Measurements from ENCODE around the gene NEU3.
"Not testable (repeated sequence)": the region's sequence is repeated elsewhere in the genome, so short reads cannot be mapped to it uniquely, and the experiment has no call there.

The NEU3 gene, protein sequence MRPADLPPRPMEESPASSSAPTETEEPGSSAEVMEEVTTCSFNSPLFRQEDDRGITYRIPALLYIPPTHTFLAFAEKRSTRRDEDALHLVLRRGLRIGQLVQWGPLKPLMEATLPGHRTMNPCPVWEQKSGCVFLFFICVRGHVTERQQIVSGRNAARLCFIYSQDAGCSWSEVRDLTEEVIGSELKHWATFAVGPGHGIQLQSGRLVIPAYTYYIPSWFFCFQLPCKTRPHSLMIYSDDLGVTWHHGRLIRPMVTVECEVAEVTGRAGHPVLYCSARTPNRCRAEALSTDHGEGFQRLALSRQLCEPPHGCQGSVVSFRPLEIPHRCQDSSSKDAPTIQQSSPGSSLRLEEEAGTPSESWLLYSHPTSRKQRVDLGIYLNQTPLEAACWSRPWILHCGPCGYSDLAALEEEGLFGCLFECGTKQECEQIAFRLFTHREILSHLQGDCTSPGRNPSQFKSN

DNA sequence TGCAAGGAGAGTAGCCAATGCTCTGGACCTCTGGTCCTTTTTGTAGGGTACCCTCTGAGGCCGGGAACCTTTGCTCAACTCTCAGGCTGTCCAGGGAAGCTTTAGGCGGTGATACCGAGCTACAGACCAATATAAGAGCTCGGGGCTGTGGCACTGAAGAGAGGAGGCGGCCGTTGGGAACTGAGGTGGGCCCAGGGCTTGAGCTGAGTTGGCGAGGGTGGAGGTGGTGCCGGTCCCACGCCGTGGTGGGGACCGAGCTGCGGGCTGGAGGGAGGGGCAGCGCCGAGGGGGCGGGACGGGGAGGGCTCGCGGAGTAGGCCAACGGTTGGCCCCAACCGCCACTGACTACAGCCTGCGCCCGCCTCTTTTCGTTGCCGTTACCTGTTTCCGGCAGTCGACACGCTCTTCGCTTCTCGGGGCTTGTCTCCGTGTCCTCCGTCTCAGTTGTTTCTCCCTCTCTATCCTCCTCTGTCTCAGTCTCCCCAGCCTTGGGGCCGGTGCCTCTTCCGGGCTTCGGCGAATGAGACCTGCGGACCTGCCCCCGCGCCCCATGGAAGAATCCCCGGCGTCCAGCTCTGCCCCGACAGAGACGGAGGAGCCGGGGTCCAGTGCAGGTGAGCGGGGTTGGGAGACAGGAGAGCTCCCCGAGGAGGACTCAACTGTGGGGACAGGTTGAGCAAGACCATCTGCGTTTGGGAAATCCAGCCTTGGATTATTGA is at the start of gene NEU3:
Gene NEU3, plus strand, starts transcription at position 393 of the 719 bp plus-strand sequence. Its CDS starts 128 bp downstream, at position 521.
- DNase-seq, result peak; percentile 44

DNA sequence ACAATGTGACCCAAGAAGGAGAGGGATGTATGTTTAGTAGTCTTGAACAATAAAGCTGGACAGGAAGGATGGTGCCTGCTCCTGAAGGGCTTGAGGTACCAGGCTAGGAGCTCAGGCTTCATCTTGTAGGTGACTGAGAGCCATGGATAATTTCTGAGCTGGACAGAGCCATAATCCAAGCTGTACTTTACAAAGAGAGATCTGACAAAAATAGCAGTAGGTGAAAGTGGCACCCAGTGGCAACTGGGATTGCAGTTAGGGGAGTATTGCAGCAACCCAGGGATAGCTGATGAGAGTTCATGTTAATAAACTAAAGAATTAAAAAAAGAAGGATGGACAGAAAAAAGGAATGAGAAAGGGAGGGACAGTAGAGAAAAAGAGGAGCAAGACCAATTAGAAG is 47.2 kb upstream of the NEU3 start:
- DNase-seq, result no peak

DNA sequence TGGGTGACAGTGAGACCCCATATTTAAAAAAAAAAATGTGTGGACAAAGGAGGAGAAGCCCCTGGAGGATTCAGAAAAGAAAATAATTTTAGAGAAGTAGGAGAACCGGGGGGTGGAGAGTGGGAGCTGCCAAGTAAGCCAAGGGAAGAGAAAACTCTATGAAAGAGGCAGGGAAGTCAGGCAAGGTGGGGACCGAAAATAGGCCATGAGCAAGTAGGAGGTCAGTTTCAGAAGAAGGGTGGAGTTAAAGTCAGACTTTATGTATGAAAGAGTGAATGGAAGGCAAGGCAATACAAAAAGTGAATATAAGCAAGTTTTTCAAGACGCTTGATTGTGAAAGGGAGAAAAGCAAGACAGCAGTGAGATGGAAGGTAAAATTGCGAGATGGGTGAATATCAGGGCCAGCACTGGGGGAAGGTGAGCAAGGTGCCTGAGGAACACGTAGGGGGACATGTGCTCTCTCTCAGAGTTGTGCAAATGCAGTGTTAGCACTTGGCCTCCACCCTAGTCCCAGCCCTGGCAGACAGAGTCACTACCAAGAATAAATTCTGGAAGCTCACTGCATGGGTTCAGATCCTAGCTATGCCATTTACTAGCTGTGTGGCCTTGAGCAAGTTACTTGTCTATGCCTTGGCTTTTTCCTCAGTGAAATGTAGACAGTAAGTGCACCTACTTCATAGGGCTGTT is 46.5 kb upstream of the NEU3 start:
- no peak for DNase-seq

DNA sequence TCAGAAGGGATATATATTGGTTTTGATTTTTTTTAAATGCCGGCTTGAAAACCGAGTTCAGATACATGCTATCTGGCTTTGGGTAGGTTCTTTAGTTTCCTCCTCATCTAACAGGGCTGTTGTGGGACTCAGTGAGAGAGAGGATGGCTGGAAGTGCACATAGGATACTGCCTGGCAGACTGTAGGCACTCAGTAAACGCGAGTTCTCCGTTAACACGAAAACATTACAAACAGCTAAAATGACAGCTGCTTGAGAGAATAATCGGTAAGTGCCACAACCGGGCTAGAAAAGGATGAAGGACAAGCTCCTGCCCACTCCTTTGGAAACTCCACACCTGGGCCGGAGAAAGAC is 40.2 kb upstream of the NEU3 start:
- DNase-seq, result no peak

DNA sequence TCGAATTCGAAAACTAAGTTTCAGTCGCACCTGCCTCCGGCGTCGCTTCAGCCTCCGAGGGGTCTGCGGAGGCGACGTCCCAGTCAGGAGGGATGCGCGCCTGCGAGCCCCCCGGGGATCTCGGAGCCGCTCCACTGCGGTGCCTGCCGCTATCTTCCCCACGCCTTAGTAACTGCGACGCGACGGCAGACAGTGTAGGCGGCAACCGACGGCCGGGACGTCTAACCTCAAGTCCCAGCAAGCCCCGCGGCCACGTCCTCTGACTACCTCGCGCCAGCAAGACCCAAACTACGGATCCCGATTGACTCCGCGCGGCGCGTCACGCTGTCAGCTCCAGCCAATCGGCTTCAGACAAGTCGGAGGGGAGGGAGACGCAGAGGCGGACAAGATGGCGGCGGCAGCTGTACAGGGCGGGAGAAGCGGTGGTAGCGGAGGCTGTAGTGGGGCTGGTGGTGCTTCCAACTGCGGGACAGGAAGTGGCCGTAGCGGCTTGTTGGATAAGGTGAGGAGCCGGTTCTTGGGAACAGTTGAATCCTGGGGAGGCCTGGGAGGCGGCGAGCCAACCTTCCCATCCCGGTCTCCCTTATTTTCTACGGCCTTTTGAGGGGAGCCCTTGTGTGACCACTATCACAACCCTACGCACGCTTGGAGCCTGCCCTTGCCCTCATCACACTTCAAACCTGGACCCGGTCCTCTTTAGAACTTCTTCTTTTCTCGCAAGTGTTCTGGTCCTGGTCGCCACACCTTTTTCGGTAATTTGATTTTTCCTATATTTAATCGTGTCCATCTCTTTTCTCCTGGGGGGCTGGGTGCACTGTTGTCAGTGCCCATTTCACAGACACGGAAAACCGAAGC is 39.6 kb upstream of the NEU3 start, which contains the start of the genes SPCS2 and XRRA1:
Gene SPCS2, plus strand, starts transcription at position 369 of the 855 bp plus-strand sequence. Its CDS starts 20 bp downstream, at position 389.
Gene XRRA1, minus strand, starts transcription at position 194 of the 855 bp plus-strand sequence. CDS start 8,213 bp downstream, outside the sequence.
- peak; percentile 97 for DNase-seq

DNA sequence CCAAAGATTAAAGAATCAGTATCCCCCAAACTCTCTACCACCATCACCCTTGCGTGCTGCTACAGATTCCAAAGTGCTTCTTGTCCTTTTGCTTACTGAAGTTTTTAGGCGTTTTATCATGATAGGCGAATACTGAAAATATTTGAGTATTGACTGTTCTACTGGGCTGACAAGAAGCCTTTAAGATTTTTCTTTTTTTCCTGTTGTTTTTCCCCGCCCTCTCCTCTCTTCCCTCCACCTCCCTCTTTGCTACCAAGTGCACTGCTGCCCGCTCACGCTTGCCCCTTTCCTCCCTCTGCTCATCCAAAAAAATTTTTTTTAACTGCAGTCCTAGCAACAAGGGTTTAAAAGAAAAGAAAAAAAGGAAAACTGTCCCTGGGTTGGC is 39.0 kb upstream of the NEU3 start:
- DNase-seq, result no peak

DNA sequence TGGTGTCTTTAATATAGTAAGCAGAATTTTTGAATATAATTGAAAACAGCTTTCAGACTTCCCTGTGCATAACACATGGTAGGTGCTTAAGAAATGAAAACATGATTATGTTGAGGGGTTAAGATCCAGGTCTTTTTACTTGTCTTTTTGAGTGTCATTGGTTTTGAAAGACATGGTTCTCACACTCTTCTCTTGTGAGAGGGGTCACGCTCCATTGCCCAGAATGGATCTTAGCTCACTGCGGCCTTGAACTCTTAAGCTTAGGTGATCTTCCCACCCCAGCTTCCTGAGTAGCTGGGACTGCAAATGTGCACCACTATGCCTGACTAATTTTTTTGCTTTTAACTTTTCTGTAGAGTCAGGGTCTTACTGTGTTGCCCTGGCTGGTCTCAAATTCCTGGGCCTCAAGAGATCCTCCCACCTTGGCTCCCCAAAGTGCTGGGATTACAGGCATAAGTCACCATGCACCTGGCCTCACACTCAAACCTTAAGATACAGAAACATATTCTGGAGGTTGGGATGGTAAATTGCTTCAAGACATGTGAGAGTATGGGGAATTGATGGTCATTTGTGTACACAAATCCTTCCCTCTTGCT is 38.3 kb upstream of the NEU3 start:
- DNase-seq, result no peak

DNA sequence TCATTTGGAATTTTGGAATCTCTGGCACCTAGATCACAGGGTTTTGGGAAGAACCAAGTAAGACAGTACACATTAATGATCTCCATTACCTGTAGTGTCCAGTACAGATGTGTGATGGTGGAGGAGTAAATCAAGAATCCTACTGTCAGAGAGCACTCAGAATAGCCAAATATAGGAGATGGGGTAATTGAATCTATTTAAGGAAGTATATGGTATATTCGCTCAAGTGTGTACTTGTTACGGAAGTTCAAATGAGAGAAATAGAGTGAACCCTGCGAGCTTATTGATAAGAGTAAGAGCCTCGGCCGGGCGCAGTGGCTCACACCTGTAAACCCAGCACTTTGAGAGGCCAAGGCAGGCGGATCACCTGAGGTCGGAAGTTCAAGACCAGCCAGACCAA is 37.5 kb upstream of the NEU3 start:
- DNase-seq, result no peak

DNA sequence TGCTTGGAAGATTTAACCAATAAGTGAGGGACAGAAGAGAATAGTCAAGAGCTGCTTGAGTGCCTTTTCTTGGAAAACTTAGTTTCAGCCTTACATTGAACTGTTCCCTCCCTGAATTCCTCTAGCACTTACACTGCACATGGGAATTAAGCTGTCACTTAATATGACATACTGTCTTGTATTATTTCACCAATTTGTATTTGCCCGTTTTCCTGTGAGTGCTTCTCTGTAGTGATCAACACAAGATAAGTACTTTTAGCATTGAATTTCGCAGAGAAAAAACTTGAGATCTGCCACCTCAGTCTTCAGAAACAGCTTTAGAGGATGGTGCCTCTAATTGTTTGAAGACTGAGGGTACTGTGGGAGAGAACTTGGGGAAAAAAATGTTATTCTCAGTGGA is 36.0 kb upstream of the NEU3 start:
- DNase-seq, result no peak

DNA sequence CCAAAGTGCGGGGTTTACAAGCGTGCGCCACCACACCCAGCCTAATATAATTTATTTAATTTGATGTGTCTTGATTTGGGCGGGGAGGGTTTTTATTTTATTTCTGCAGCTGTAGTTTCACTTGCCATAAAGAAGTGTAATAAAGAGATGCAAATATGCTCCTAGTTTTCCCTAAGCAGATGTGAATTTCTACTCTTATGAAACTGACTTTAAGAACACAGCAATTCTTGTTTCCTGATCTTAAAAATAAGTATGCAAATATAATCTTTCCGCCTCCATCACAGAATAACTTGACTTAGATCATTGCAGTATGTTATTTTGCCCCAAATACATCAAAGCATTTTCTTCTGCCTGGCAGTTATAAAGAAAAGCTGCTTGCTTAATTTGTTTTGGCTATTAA is 35.3 kb upstream of the NEU3 start:
- DNase-seq, result no peak

DNA sequence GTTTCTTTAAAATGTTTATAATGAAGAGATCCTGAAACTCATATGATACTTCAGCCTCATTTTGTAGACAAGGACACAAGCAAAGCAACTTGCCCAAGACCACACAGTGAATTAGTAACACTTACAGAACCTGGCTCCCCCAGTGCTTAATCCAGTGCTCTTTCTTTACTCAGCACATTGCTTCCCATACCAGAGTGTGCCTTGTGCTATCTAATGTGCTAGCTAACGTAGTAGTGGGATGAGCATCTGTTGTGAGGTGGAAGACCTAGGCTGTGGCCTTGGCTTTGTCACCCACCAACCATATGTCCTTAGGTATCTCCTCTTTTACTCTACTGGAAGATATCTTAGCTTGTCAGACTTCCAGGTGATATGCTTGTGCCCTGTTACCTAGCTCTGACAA is 34.5 kb upstream of the NEU3 start:
- no peak for DNase-seq

DNA sequence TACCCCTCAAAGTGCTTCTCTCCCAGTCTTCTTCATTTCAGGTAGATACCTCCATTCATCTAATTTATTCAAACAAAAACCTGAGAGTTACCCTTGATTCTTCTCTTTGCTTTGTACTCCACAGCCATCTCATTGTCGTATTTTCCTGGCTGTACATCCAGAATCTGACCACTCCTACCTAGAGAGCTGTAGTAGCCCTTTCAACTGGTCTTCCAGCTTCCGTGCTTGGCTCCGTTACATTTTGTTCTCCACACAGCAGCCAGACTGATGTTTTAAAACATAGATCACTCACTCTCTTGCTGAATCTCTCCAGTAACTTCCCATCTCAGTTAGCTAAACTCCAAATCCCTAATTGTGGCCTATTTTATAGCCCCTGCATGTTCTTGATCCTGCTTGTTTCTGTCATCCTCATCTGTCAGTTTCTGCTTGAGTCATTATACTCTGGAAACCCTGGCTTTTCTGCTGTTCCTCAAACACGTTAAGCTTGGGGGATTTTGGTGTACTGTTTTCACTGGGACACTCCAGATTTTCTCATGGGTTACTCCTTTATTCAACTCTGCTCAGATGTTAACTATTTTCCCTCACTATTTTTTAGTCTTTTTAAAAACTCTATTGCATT is 32.2 kb upstream of the NEU3 start:
- DNase-seq, result no peak

DNA sequence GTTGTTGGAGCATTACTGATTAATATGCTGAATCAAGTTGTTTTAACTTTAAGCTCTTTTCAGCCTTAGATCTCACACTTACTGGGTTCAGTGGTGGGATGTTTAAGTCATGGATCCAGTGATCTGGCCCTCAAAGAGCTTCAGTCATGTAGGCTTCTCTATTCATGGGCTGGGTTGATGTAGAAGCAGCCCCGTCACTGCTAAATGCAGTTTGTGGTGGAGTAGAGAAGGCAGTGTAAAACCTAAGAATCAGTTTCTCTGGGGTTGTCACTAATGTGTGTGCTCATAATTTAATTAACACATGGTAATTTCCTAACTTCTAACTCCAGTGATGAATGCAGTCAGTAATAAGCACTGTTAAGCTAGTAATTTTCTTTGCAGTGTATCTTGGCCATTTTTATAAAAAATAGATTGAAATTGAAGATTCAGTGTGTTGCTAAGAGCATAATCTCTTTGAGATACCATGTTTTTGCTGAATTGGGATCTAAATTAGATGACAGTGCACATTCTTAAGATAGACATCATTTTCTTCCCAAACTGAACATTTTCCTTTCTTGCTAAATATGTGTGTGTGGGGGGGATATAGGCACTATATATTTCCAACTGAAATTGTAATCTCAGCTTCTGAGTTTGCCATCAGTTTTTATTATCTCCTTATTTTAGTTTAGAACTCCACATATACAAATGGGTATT is 30.6 kb upstream of the NEU3 start:
- DNase-seq, result no peak

DNA sequence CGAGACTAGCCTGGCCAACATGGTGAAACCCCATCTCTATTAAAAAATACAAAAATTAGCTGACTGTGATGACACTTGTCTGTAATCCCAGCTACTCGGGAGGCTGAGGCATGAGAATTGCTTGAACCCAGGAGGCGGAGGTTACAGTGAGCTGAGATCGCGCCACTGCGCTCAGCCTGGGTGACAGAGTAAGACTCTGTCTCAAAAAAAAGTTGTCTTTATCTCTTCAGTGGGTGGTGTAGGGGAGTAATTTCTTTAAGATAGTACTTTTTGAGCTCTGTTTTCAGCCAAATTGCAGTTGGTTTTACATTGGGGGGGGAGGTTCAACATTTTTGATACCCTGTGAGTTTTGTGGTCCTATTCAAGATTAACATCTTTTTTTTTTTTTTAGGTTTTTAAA is 28.6 kb upstream of the NEU3 start:
- DNase-seq, result not testable (repeated sequence)

DNA sequence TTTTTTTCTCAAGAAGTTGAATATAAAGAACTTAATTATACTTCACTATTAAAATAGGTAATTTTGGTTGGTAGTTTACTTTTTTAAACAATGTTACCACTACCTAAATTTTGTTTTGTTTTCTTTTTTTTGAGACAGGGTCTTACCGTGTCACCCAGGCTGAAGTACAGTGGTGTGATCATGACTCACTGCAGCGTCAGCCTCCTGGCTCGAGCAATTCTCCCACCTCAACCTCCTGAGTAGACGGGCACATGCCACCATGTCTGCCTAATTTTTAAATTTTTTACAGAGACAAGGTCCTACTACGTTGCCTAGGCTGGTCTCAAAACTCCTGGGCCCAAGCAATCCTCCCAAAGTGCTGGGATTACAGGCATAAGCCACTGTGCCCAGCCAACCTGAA is 22.1 kb upstream of the NEU3 start:
- no peak for DNase-seq

DNA sequence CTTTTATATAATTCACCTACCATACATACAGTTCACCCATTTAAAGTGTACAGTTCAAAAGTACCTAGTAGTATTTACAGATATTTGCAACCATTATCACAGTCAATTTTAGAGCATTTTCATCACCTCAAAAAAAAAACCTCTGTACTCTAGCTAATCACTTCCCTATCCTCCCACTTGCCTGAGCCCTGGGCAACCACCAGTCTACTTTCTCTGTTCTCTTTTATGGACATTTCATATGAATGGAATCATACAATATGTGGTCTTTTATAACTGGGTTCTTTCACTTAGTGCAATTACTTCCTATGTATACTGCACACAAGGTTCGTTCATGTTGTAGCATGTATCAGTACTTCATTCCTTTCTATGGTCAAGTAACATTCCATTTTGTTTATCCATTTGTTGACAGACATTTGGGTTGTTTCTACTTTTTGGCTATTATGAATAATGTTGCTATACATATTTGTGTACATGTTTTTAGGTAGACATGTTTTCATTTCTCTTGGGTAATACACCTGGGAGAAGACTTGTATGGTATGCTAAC is 17.8 kb upstream of the NEU3 start:
- no peak for DNase-seq

DNA sequence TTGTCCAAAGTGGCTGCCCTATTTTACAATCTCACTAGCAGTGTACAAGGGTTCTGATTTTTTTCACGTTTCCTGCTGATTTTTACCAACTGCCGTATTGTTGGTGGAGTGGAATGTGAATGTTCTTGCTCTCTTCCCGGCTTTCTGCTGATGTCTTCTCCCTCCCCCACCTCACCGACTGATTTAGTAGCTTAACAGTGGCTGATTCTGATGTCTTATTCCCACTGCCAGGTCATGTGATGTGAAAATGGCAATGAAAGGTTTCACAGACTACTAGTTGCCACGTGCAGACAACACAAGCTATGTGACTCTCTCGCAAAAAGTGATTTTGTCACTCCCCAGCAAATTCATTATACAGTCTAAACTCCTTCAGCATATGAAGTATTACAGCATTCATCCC is 17.3 kb upstream of the NEU3 start:
- no peak for DNase-seq

DNA sequence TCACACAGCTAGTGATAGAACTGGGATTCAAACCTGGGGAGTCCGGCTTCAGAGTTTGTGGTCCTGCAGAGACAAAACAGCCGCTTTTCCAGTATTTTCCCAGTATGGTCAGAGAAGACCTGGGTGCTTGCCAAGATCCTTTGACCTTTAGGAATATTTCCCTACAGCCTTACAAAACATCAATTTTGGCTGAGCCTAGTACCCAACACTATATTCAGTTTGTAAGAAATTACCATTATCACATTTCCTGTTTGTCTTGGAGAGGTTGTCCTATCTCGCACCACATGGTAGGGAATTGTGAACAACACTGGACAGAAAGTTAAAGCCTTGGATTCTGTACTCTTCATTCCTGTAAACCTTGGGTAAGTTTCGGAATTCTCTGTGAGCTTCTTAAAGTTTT is 10.7 kb upstream of the NEU3 start:
- no peak for DNase-seq

DNA sequence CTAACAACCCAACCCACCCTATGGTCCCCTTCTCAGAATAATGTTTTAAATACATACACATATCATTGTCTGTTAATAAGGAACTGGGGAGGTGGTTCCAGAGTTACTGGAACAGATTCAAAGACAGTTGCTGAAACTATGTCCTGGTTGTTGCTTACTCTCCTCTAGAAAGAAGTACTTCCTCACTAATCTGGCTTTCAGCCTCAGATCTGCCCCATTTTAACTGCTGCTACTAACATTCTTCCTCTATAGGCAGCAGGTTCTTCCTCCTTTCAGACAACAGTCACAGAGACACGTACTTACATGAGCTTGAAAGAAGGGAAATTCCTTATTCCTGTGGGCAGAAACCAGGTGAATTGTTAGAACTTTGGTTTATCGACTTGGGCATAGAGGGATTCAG is 8.1 kb upstream of the NEU3 start:
- no peak for DNase-seq

DNA sequence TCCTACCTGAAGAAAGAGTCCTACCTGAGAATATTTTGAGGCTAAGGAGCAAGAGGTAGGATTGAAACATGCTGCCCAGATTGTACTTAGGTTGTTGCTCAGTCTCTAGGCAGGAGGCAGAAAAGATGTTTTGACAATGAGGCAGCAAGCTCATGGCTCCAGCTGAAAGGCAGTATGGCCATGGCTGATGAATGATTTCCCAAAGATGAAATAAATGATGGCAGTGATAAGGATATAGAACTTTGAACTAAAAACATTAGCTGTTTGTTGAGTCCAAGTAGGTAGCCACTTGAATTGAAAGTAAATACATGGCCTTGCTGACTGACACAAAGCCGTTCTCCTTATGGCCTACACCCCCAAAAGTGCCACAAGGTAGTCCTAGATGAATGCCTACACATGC is 6.8 kb upstream of the NEU3 start:
- DNase-seq, result no peak

DNA sequence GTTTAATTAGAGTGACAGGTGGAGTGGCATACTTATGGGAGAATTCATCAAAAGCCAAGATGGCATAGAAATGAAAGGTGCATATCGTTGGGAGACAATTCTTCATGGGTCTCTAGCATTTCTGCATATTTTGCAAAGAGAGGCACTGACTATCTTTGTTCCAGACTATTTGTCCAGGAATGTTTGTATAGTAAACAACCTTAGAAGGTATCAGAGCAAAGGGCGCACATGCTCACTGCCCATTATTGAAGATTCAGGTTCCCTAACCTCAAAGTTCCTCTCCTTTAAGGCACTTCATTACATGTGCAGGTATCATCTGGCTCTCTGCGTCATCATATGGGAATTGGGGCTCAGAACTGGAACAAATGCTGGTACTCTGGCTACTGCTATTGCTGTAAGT is 4.7 kb upstream of the NEU3 start:
- DNase-seq, result no peak
